HG02763 (cell line): ENCODE results near the gene TRPM2.
"Not testable (repeated sequence)": the region's sequence is repeated elsewhere in the genome, so short reads cannot be mapped to it uniquely, and the experiment has no call there.

Experiments
- ATAC-seq: cut with Tn5 transposase; IDR thresholded peaks from one replicate; pipeline ENCODE4 v1.9.1; 2021; ENCODE audit warnings: mild to moderate bottlenecking, moderate library complexity; ENCODE audit not compliant: unreplicated experiment

TRPM2 gene

GRCh38 chr21:44333509-44334328 is 19.7 kb upstream of the TRPM2 start:
- no peak for ATAC-seq

DNA sequence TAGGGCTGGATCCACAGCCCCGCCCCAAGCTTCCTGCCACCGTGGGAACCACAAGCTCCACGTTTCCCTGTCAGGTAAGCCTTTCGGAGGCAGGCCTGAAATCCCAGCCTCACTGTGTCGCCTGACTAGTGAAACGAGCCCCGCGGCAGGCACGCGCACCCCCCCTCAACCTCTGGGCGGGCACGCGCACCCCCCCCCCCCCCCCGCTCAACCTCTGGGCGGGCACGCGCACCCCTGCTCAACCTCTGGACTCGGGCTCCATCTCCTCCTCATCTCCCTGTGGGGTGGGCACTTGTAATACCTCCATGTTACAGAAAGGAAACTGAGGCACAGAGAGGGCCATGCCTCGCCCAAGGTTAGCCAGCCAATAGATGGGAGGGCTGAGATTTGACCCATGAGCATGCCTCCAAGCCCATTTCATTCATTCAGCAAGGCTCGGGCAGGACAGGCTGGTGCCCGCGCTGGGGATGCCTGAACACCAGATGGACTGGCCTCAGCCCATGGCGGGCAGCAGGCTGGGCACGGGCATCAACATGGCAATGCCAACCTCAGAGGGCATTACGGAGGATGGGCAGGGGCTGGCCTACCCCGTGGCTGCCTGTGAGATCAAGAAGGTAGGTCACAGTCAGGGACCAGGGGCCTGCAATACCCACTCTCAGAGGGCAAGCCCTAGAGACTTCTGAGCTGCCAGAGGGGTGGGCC is 18.9 kb upstream of the TRPM2 start:
- no peak for ATAC-seq

DNA sequence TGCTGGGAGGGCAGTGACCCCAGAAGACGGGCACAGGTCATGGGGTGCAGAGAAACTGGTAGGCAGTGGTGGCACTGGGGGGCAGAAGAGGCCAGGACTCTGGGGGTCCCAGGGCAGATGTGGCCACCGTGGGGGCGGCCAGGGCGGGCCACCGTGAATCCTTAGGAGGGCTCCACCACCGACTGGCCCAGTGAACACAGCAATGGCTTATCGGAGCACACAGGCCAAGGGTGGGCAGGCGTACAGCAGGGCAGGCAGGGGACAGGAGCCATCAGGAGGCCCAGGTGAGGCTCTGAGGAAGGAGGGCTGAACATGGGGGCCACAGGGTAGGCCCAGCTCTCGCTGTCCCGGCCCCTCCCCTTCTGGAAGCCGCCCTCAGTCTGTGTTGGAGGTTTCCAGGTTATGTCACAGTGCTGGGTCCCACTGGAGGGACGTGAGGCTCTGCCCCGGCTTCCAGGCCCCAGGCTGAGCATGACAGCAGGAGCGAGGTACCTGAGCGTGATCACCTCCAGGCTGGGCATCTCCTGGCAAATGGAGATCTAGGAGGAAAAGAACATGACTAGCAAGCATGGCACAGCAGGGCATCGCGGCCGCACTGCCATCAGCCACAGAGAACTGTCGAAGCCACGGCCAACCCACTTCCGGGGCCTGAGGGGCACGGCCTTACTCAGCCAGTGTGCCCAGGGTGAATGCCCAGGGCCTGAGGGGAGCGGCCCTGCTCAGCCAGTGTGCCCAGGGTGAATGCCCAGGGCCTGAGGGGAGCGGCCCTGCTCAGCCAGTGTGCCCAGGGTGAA is 18.0 kb upstream of the TRPM2 start:
- no peak for ATAC-seq

GRCh38 chr21:44337449-44337848 is 16.0 kb upstream of the TRPM2 start:
- no peak for ATAC-seq

DNA sequence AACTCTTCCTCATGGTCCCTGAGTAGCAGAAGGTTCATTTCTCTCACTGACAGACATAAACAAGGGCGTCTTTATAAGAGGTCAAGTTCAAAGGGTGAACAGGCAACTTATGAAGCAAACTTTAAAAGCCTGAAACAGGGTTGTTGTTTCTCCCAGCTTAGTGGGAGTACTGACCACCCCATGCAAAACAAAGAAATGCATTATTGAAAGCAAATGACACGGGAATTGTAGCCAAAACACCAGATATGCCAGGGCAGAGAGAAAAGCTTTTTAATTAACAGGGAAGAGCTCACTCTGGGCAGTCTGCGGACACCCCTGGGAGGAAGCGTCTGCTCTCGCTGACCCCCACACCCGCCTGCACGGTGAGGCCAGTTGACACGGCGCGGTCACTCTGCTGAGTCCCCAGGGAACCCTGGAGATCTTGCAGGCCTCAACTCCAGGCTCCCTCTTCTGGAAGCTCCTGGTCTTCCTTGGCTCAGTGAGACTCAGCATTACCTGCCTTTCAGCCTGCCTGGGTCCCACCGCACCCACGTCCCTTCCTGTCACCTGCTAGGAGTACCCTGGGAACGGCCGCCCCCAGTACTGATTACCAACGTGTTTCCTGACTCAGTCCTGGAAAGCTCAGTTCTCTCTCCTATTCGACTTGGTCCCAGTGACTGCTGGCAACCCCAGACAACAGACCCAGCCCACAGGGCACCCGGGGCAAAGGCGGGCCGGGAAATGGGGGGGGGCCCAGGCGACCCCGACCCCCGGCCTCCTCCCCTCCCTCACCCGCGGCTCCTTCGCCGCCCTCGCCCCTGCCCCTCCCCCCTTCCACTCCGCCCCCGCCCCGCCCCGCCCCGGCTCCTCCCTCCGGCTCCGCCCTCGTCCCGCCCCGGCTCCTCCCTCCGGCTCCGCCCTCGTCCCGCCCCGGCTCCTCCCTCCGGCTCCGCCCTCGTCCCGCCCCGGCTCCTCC is 15.2 kb upstream of the TRPM2 start:
- no peak for ATAC-seq

- ATAC-seq: peak; percentile 87
Measured at GRCh38 chr21:44338971-44339910, 14.2 kb upstream of the TRPM2 start, which contains the start of gene CFAP410. TSS of gene CFAP410 (minus strand) at chr21:44339390. CDS start at chr21:44339194, 196 bp downstream.

- ATAC-seq: not testable (repeated sequence)
Measured at GRCh38 chr21:44341726-44342458, 11.5 kb upstream of the TRPM2 start.

DNA sequence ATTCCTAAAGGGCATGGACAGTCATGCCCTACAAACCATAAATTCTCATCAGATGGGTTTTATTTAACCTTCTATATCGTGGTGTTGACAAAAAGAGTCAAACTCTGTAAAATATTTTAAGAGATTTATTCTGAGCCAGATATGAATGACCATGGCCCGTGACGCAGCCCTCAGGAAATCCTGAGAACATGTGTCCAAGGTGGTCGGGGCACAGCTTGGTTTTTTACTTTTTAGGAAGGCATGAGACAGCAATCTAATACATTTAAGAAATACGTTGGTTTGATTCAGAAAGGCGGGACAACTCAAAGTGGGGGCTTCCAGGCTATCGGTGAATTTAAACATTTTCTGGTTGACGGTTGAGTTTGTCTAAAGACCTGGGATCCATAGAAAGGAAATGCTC is 10.4 kb upstream of the TRPM2 start:
- ATAC-seq: not testable (repeated sequence)

GRCh38 chr21:44344541-44345183 is 8.8 kb upstream of the TRPM2 start:
- ATAC-seq: no peak

- ATAC-seq: no peak
Measured at GRCh38 chr21:44345495-44345894, 7.9 kb upstream of the TRPM2 start.

- no peak for ATAC-seq
Measured at GRCh38 chr21:44347911-44348451, 5.4 kb upstream of the TRPM2 start.

- ATAC-seq: no peak
Measured at GRCh38 chr21:44348861-44349260, 4.6 kb upstream of the TRPM2 start.

- ATAC-seq: no peak
Measured at GRCh38 chr21:44349416-44349846, 4.0 kb upstream of the TRPM2 start.

- ATAC-seq: no peak
Measured at GRCh38 chr21:44349847-44350772, 3.3 kb upstream of the TRPM2 start.

- no peak for ATAC-seq
Measured at GRCh38 chr21:44350773-44351481, 2.5 kb upstream of the TRPM2 start.
